ENCODE measurements around the gene MRPL57.
"Not testable (repeated sequence)": the region's sequence is repeated elsewhere in the genome, so short reads cannot be mapped to it uniquely, and the experiment has no call there.

DNA sequence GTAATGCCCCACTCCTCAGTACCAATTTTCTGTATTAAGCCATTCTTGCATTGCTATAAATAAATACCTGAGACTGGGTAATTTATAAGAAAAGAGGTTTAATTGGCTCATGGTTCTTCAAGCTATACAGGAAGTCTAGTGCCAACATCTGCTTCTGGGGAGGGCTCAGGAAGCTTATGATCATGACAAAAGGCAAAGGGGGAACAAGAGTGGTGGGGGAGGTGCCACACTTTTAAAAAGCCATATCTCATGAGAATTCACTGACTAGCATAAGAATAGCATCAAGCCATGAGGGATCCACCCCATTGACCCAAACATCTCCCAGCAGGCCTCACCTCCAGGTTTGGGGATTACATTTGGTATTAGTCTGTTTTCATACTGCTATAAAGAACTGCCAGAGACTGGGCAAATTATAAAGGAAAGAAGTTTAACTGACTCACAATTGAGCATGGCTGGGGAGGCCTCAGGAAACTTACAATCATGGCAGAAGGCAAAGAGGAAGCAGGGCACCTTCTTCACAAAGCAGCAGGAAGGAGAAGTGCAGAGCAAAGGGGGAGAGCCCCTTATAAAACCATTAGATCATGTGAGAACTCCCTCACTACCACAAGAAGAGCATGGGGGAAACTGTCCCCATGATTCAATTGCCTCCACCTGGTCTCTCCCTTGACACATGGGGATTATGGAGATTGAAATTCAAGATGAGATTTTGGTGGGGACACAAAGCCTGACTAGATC lies 25.2 kb downstream of the MRPL57 start:
- TF ChIP-seq, protein P1, sequence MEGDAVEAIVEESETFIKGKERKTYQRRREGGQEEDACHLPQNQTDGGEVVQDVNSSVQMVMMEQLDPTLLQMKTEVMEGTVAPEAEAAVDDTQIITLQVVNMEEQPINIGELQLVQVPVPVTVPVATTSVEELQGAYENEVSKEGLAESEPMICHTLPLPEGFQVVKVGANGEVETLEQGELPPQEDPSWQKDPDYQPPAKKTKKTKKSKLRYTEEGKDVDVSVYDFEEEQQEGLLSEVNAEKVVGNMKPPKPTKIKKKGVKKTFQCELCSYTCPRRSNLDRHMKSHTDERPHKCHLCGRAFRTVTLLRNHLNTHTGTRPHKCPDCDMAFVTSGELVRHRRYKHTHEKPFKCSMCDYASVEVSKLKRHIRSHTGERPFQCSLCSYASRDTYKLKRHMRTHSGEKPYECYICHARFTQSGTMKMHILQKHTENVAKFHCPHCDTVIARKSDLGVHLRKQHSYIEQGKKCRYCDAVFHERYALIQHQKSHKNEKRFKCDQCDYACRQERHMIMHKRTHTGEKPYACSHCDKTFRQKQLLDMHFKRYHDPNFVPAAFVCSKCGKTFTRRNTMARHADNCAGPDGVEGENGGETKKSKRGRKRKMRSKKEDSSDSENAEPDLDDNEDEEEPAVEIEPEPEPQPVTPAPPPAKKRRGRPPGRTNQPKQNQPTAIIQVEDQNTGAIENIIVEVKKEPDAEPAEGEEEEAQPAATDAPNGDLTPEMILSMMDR (IDR thresholded peaks at IDR 0.05; ENCODE audit: low read length), result not testable (repeated sequence)
- not testable (repeated sequence) for TF ChIP-seq EZH2 (IDR thresholded peaks at IDR 0.05; ENCODE audit: borderline replicate concordance, low read length)
